Lower leg skin (tissue), 4 donors: ENCODE measurements around the gene DTL. TPM values are rescaled to one million over a fixed set of nuclear protein-coding genes. Genes with fewer than 3 reads are reported as not detected.

Experiments
- DNase-seq, 2 donors: peaks; one replicate each; pipeline ENCODE4 v3.0.0-alpha.2; 2019; ENCODE audit warnings: low spot score in 2 of 2
- H3K4me3 ChIP-seq: fragments of 200-600 bp; sonication (generic); 2 replicates; pipeline ENCODE4 v1.5.1; 2017; ENCODE audit warnings: mild to moderate bottlenecking, low read depth; ENCODE audit not compliant: poor library complexity, severe bottlenecking
- POLR2A ChIP-seq, 2 donors: fragments of 450-650 bp; IDR thresholded peaks; one replicate each; pipeline ENCODE4 v1.6.1; 2016 to 2017; ENCODE audit warnings: antibody characterized with exemption in 2 of 2, mild to moderate bottlenecking in 1 of 2, moderate library complexity in 1 of 2
- WGBS, 2 donors: methylation state at CpG; one replicate each; pipeline ENCODE4 v1.1.5; 2018; 5-methylcytosine and 5-hydroxymethylcytosine counted together
- intact Hi-C: fragments of 100-400 bp; cut with DNase I; formaldehyde crosslinking; loops from one replicate; pipeline ENCODE4 v1.15.0; 2023; ENCODE audit warnings: low total_unique reads
- total RNA-seq, 4 donors: library from RNA; depleted of rRNA; stranded (reverse); fragments of >200 nt; gene quantifications; one replicate each; pipeline ENCODE4 v1.1.0, GENCODE V29; 2016
- TF ChIP-seq, protein P1 (sequence below), 3 donors: fragments of 450-650 bp; IDR thresholded peaks; one replicate each; pipeline ENCODE4 v1.5.1; 2016; ENCODE audit warnings: antibody characterized with exemption in 3 of 3, mild to moderate bottlenecking in 3 of 3, moderate library complexity in 2 of 3

DTL gene
- total RNA-seq, 4 donors from 2014 or later, result 0.23 to 1.2 (median 0.90) TPM

DNA sequence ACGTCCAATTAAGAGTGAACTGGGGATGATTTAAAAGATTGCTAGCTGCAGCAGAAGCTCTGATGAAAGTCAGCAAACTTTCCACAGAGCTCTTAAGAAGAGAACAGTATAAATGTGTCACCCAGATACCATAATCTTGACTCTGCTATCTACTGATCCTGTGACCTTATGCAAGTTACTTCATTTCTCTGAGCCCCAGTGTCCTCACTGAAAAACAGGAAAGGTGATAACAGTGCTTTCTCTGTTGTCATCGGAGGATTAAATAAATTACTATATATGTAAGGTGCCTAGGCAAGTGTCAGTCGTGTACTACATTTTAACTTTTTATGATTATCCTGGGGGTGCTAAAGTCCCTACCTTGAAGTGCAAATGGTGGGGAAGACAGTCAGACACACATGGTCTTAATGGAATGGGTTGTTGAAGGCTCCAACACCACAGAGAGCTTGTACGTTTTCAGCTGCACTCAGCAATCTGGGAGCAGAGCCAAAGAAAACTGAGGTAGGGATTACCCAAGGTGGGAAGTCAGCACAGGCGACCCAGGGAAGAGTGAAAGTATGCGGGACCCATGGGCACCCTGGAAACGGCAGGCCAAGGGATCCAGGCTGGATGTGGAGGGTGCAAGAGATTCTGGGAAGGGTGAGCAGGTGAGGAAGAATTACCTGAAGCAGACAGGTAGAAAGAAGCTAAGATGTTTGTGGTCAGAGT is 82.8 kb downstream of the DTL start:
- intact Hi-C loops, result no loop called here

GRCh38 chr1:212118872-212119260 is 83.3 kb downstream of the DTL start:
- 89% methylated on average over 2 of the region's 2 CpGs for WGBS, 2 donors
- no peak for DNase-seq
- TF ChIP-seq, protein P1, sequence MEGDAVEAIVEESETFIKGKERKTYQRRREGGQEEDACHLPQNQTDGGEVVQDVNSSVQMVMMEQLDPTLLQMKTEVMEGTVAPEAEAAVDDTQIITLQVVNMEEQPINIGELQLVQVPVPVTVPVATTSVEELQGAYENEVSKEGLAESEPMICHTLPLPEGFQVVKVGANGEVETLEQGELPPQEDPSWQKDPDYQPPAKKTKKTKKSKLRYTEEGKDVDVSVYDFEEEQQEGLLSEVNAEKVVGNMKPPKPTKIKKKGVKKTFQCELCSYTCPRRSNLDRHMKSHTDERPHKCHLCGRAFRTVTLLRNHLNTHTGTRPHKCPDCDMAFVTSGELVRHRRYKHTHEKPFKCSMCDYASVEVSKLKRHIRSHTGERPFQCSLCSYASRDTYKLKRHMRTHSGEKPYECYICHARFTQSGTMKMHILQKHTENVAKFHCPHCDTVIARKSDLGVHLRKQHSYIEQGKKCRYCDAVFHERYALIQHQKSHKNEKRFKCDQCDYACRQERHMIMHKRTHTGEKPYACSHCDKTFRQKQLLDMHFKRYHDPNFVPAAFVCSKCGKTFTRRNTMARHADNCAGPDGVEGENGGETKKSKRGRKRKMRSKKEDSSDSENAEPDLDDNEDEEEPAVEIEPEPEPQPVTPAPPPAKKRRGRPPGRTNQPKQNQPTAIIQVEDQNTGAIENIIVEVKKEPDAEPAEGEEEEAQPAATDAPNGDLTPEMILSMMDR (IDR thresholded peaks at IDR 0.05), result no peak
- H3K4me3 ChIP-seq, result no peak overlapping the region
- intact Hi-C loops, result no loop called here

More for the DNA sequence above, 82.8 kb downstream of the DTL start:
- WGBS, 2 donors, result 67 to 74% methylated on average over 7 of the region's 7 CpGs
- DNase-seq, result no peak
- TF ChIP-seq, protein P1 (IDR thresholded peaks at IDR 0.05), result no peak
- no peak for TF ChIP-seq POLR2A (IDR thresholded peaks at IDR 0.05)
- no peak overlapping the region for H3K4me3 ChIP-seq

GRCh38 chr1:212119397-212119837 is 83.9 kb downstream of the DTL start:
- no peak for TF ChIP-seq POLR2A (IDR thresholded peaks at IDR 0.05)
- TF ChIP-seq, protein P1 (IDR thresholded peaks at IDR 0.05), result no peak
- no peak overlapping the region for H3K4me3 ChIP-seq
- 51 to 55% methylated on average over 5 of the region's 5 CpGs for WGBS, 2 donors
- intact Hi-C loops, result no loop called here
- DNase-seq, result no peak

DNA sequence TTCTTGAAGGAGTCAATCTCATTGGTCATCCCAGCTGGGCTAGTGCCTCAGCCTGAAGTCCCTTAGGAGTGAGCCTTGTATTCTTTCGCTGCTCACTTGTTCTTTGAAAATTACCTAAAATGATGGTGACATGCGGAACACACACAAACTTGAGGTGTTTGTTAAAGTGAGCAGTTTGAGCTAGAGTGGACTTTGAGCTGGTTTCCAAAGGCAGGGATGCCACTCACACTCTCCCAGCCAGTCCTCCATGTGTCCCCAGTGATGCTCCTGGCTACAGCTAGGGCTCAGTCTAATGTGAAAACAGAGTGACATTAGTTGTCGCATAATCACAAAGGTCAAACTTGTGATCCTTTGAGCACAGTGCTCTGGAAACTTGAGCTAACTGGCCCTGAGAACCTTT is 84.3 kb downstream of the DTL start:
- DNase-seq, result no peak
- TF ChIP-seq, protein P1 (IDR thresholded peaks at IDR 0.05), result no peak
- no peak for TF ChIP-seq POLR2A (IDR thresholded peaks at IDR 0.05)
- intact Hi-C loops, result no loop called here
- no peak overlapping the region for H3K4me3 ChIP-seq
- 95 to 98% methylated on average over 3 of the region's 3 CpGs for WGBS, 2 donors

- TF ChIP-seq POLR2A (IDR thresholded peaks at IDR 0.05), result no peak
- TF ChIP-seq, protein P1 (IDR thresholded peaks at IDR 0.05), result no peak
- no peak overlapping the region for H3K4me3 ChIP-seq
- 44 to 85% methylated on average over 2 of the region's 2 CpGs for WGBS, 2 donors
- intact Hi-C loops, result no loop called here
- DNase-seq, result no peak
These were observed 86.2 kb downstream of the DTL start for GRCh38 chr1:212121779-212122178.
